AG08395 (cell line): ENCODE measurements around the gene TET3.
"Not testable (repeated sequence)": the region's sequence is repeated elsewhere in the genome, so short reads cannot be mapped to it uniquely, and the experiment has no call there.

Experiments
- DNase-seq: peaks from one replicate; pipeline ENCODE4 v3.0.0; 2012; ENCODE audit warnings: mixed read lengths, low spot score

Gene TET3

GRCh38 chr2:73984203-73984921, at the start of gene TET3:
Gene TET3, plus strand, starts transcription at chr2:73984910. Its CDS starts 1,494 bp downstream, at chr2:73986404.
- no peak for DNase-seq

- DNase-seq = no peak
Observed at GRCh38 chr2:73935641-73936040, 49.1 kb upstream of the TET3 start.

GRCh38 chr2:73937103-73937885, 47.4 kb upstream of the TET3 start:
- no peak for DNase-seq

GRCh38 chr2:73937899-73938298, 46.8 kb upstream of the TET3 start:
- DNase-seq = no peak

GRCh38 chr2:73938718-73939352, 45.9 kb upstream of the TET3 start:
- DNase-seq = peak; percentile 73

GRCh38 chr2:73939419-73939818, 45.3 kb upstream of the TET3 start:
- peak; percentile 67 for DNase-seq

GRCh38 chr2:73940066-73940465, 44.6 kb upstream of the TET3 start:
- not testable (repeated sequence) for DNase-seq

GRCh38 chr2:73942664-73943063, 42.0 kb upstream of the TET3 start:
- DNase-seq = no peak

- DNase-seq = no peak
Observed at GRCh38 chr2:73944714-73945113, 40.0 kb upstream of the TET3 start.

GRCh38 chr2:73946215-73946614, 38.5 kb upstream of the TET3 start:
- DNase-seq = no peak

GRCh38 chr2:73946666-73947065, 38.0 kb upstream of the TET3 start:
- DNase-seq = no peak

GRCh38 chr2:73947412-73948018, 37.2 kb upstream of the TET3 start:
- no peak for DNase-seq

- no peak for DNase-seq
Observed at GRCh38 chr2:73949802-73950201, 34.9 kb upstream of the TET3 start.

GRCh38 chr2:73952499-73953446, 31.9 kb upstream of the TET3 start:
- peak; percentile 45 for DNase-seq

GRCh38 chr2:73956218-73956865, 28.4 kb upstream of the TET3 start:
- DNase-seq = no peak

GRCh38 chr2:73961274-73961673, 23.4 kb upstream of the TET3 start:
- DNase-seq = no peak

- DNase-seq = no peak
Observed at GRCh38 chr2:73961823-73962615, 22.7 kb upstream of the TET3 start.

- DNase-seq = no peak
Observed at GRCh38 chr2:73962798-73963197, 21.9 kb upstream of the TET3 start.

- DNase-seq = no peak
Observed at GRCh38 chr2:73963385-73964120, 21.2 kb upstream of the TET3 start.
